ENCODE measurements around the gene SMCO4. TPM values are rescaled to one million over a fixed set of nuclear protein-coding genes. Genes with fewer than 3 reads are reported as not detected.
"Not testable (repeated sequence)": the region's sequence is repeated elsewhere in the genome, so short reads cannot be mapped to it uniquely, and the experiment has no call there.

Gene SMCO4
- total RNA-seq, 1 donor from 2014 or later = 12.7 TPM

- H3K27me3 ChIP-seq (ENCODE audit: control insufficient read depth, insufficient read depth, low read length) = no peaks in the 10 kb centered on the region
- no peak overlapping the region for H3K4me3 ChIP-seq (ENCODE audit: low read depth, low read length)
- H3K36me3 ChIP-seq (ENCODE audit: control insufficient read depth, insufficient read depth, low read length) = no peaks in the 10 kb centered on the region
- no peak for DNase-seq (ENCODE audit: low read depth)
- no peak for TF ChIP-seq CTCF (IDR thresholded peaks at IDR 0.05; ENCODE audit: insufficient read depth, low read length, poor library complexity, severe bottlenecking)
Observed at GRCh38 chr11:93537049-93537448, 6.1 kb downstream of the SMCO4 start.

- no peaks in the 10 kb centered on the region for H3K27me3 ChIP-seq (ENCODE audit: control insufficient read depth, insufficient read depth, low read length)
- H3K36me3 ChIP-seq (ENCODE audit: control insufficient read depth, insufficient read depth, low read length) = no peaks in the 10 kb centered on the region
- DNase-seq (ENCODE audit: low read depth) = no peak
- H3K4me3 ChIP-seq (ENCODE audit: low read depth, low read length) = no peak overlapping the region
- no peak for TF ChIP-seq CTCF (IDR thresholded peaks at IDR 0.05; ENCODE audit: insufficient read depth, low read length, poor library complexity, severe bottlenecking)
Observed at GRCh38 chr11:93536101-93536861, 6.9 kb downstream of the SMCO4 start.

- not testable (repeated sequence) for DNase-seq (ENCODE audit: low read depth)
Observed at GRCh38 chr11:93535578-93535977, 7.6 kb downstream of the SMCO4 start.

GRCh38 chr11:93532806-93533205 lies 10.4 kb downstream of the SMCO4 start:
- TF ChIP-seq CTCF (IDR thresholded peaks at IDR 0.05; ENCODE audit: insufficient read depth, low read length, poor library complexity, severe bottlenecking) = no peak
- no peak for DNase-seq (ENCODE audit: low read depth)
- no peak overlapping the region for H3K4me3 ChIP-seq (ENCODE audit: low read depth, low read length)
- H3K36me3 ChIP-seq (ENCODE audit: control insufficient read depth, insufficient read depth, low read length) = no peaks in the 10 kb centered on the region
- H3K27me3 ChIP-seq (ENCODE audit: control insufficient read depth, insufficient read depth, low read length) = no peaks in the 10 kb centered on the region

More at GRCh38 chr11:93535578-93535977, 7.6 kb downstream of the SMCO4 start:
- H3K4me3 ChIP-seq (ENCODE audit: low read depth, low read length); H3K27me3 ChIP-seq (ENCODE audit: control insufficient read depth, insufficient read depth, low read length); H3K36me3 ChIP-seq (ENCODE audit: control insufficient read depth, insufficient read depth, low read length): not testable (repeated sequence)

GRCh38 chr11:93532281-93532789 lies 10.9 kb downstream of the SMCO4 start:
- no peaks in the 10 kb centered on the region for H3K27me3 ChIP-seq (ENCODE audit: control insufficient read depth, insufficient read depth, low read length)
- no peak for TF ChIP-seq CTCF (IDR thresholded peaks at IDR 0.05; ENCODE audit: insufficient read depth, low read length, poor library complexity, severe bottlenecking)
- no peaks in the 10 kb centered on the region for H3K36me3 ChIP-seq (ENCODE audit: control insufficient read depth, insufficient read depth, low read length)
- H3K4me3 ChIP-seq (ENCODE audit: low read depth, low read length) = no peak overlapping the region
- DNase-seq (ENCODE audit: low read depth) = no peak

GRCh38 chr11:93530468-93530826 lies 12.7 kb downstream of the SMCO4 start:
- no peak for DNase-seq (ENCODE audit: low read depth)
- no peak overlapping the region for H3K4me3 ChIP-seq (ENCODE audit: low read depth, low read length)
- no peak for TF ChIP-seq CTCF (IDR thresholded peaks at IDR 0.05; ENCODE audit: insufficient read depth, low read length, poor library complexity, severe bottlenecking)
- H3K36me3 ChIP-seq (ENCODE audit: control insufficient read depth, insufficient read depth, low read length) = no peaks in the 10 kb centered on the region
- H3K27me3 ChIP-seq (ENCODE audit: control insufficient read depth, insufficient read depth, low read length) = no peaks in the 10 kb centered on the region
